Measurements from ENCODE around the gene STARD7. TPM values are rescaled to one million over a fixed set of nuclear protein-coding genes. Genes with fewer than 3 reads are reported as not detected.
"Not testable (repeated sequence)": the region's sequence is repeated elsewhere in the genome, so short reads cannot be mapped to it uniquely, and the experiment has no call there.

The STARD7 gene
- total RNA-seq, 1 donor from 2014 or later, result 148 TPM

DNA sequence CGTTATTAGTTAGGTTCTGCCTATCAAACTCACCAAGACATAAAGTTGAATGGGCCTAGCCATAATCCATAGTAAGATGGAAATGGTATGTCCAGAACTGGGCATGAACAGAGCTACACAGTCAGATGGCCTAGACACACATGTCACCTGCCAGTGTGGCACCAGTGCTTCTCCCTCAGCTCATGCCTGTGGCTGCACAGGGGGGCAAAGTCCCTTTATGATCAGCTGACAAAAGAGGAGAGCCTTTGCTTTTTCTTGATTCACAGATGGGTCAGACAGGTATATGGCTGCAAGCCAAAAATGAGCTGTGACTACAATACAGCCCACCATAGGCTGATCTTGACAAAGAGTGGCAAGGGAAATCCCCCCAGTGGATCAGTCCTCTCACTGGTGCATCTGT is 28.3 kb upstream of the STARD7 start:
- intact Hi-C loops (cut with micrococcal nuclease), result no loop called here

DNA sequence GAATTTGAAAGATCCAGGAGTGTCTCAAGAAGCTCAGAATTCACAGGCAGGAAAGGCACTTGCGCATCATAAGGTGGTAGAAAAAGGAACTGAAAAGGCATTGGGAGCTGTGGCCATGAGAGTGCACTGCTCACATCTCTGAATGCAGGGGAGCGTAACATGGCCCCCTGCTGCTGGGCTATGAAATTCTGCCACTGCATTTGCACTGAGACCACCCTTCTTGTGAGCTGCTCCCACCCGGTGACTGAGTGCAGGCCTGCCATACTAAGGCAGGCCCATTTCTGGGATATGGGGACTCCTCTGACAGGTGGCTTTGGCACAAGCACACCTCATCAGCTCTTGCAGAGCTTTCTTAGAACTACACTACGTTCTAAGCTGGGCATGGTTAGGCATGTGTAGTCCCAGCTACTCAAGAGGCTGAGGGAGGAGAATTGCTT is 25.3 kb upstream of the STARD7 start:
- intact Hi-C loops (cut with micrococcal nuclease), result no loop called here

DNA sequence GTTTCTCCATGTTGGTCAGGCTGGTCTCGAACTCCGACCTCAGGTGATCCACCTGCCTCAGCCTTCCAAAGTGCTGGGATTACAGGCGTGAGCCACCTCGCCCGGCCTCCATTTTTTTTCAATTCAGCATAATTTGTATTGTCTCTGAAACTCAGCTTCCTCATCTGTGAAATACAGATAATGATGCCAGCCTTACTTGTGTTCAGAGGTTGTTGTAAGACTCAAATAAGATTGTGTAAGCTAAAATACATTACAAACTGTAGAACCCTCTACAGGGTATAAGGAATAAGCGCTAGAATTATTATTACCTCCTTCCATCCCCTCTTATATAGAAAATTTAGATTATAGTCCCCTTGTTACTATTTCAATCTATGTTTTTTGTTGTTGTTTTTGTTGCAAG is 24.8 kb upstream of the STARD7 start:
- intact Hi-C loops (cut with micrococcal nuclease), result no loop called here

DNA sequence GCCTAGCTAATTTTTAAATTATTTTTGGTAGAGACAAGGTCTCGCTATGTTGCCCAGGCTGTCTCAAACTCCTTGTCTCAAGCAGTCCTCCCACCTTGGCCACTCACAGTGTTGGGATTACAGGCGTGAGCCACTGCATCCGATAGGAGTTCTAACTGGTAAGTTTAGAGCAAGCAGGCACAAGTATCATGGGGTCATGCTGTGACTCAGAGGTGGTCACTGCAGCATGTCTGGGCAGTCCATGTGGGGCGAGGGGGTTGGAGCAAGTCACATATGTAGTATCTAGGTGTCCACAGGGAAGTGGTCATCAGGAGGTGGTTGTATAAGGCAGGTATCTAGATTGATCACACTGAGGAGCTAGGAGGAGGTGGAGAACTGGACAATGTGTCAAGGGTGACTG is 22.7 kb upstream of the STARD7 start:
- intact Hi-C loops (cut with micrococcal nuclease), result no loop called here

DNA sequence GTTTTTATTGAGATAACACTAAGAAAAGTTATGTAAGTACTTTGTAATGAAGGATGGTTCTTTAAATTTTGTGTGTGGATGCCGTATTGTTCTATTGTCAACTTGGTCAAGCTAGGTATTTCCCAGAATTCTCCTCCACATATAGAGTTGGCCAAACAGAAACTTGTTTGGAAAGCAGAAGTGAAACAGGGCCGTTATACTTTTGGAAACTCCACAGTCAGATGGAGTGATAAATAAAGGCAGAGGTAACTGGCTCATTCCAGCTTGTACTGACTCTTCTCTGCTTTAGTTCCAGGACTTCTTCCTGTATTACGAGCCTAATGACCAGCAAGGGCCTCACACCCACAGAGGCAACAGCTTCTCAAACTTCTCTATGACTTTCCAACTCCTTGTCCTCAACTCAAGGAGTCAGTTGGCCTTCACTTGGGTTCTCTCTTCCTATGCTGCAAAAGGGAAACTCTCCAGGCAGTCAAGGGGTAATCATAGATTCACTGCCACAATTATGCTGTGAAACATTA is 16.4 kb upstream of the STARD7 start:
- intact Hi-C loops (cut with micrococcal nuclease), result no loop called here

DNA sequence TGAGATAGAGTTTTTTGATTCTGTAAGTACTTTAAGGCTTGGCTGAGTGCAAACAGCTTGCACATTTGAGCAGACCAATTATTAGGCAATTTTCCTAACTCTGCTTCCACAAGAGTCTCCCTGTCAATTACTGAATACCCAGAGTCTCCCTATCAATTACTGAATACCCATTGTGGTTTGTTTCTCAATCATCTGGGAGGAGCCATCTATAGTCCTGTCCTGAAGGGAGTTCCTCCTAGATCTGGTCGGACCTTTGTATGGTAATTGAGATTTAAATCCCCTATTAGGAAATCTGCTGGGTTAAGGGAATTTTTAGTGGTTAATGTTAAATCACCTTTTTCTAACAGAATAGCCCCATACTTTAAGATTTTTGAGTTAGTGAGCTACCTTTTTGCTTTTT is 12.5 kb upstream of the STARD7 start:
- intact Hi-C loops (cut with micrococcal nuclease), result not testable (repeated sequence)

DNA sequence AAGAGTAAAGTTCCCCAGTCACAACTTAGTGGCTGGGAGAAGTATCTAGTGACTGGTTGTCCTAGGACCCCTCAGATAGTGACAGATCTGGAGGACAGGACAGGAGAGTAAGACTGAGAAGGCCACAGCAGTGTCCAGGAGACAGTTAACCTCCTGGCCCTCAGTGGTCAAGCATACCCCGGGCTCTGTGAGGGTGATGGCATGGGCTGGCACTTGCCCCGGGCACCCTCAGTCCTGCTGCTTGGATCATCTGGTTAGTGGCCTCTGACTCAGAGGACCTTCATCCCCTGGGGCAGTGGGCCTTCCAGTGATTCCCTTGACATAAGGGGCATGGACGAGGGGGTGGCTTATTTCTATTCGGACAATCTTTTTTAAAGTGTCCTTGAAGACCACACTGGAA is 11.3 kb upstream of the STARD7 start:
- intact Hi-C loops (cut with micrococcal nuclease), result not testable (repeated sequence)

DNA sequence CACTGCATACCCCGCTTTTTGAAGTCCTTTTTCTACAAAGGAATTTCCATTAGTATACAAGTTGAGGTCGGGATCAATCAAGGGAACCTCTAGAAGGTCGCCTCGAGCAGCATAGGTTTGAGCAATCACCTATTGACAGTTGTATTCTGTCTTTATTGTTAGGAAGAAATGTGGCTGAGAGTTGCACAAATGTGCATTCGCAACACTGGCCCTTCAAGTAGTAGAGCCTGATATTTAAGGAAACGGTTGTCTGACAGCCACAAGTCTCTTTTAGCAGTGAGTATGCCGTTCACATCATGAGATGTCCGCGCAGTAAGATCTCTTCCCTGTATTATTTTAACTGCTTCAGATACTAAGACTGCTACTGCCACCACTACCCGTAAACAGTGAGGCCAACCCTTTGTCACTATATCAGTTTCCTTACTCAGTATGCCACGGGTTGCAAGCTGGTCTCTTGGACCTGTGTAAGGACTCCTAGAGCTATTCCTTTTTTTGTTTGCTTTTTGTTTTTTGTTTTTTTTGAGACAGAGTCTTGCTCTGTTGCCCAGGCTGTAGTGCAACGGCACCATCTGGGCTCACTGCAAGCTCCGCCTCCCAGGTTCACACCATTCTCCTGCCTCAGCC is 10.0 kb upstream of the STARD7 start:
- intact Hi-C loops (cut with micrococcal nuclease), result no loop called here

DNA sequence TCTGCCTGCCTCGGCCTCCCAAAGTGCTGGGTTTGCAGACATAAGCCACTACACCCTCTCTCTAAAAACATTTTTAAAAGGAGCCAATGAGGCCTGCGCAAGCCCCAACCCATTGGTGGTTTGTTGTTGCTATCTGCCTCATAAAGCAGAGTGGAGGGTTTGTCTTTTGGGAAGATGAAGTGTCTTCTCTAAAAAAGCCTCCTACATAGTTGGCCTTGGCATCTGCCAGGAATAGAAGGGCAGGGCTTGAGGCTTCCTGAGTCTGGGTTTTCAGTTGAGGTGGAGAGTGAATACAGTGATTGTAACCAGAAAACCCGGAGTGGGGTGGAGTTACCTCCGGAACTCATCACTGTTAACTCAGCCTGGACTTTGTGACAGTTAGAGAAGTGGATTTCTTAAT is 5.9 kb upstream of the STARD7 start:
- intact Hi-C loops (cut with micrococcal nuclease), result no loop called here

DNA sequence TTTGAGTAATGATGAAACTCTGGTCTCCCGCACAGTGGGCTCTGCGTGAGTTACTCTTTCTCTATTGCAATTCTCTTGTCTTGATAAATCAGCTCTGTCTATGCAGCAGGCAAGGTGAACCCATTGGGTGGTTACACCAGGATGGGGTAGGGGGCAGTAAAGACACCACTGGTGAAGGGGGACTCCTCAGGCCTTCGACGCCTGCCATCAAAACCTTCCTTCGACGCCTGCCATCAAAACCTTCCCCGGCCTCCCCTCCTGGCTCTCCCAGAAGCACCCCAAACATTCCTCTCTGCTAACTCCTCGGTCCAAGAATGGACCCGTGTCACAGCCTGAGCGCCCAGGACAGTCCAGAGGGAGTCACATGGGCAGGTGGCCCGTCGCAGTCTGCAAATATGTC is 4.8 kb upstream of the STARD7 start:
- intact Hi-C loops (cut with micrococcal nuclease), result no loop called here

DNA sequence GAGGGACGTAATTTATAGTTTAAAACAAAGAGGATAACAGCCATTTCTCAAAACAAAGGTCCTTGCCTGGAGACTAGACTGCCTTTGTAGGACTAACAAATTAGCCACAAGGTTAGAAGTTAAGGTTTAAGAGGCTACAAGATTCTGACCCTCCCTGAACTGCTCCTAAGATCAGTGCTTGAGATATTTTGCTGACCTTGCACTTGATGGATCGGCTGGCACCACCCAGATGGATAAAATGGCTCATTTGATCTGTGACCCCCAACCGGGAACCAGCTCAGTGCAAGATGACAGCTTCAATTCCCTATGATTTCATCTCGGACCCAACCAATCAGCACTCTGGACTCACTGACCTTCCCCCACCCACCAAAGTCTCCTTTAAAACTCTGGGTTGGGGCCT is 3.7 kb upstream of the STARD7 start:
- intact Hi-C loops (cut with micrococcal nuclease), result no loop called here

DNA sequence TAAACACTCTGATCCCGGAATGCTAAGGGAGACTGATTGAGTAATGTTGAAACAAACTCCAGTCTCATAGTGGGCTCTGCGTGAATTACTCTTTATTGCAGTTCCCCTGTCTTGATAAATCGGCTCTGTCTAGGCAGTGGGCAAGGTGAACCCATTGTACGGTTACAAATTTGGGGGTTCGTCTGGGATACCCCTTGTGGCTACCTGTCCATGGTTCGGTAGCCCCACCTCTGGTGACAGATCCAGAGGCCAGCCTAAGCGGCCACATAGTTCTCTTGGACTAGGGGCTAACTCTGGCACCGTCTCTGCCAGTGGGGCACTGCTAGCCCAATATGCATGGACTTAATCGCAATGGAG is 1.1 kb upstream of the STARD7 start:
- intact Hi-C loops (cut with micrococcal nuclease), result loop anchor here (5.0 kb wide), 2 partner anchors 118 to 328 kb away; partner anchors contain the start of genes ARID5A and ITPRIPL1

DNA sequence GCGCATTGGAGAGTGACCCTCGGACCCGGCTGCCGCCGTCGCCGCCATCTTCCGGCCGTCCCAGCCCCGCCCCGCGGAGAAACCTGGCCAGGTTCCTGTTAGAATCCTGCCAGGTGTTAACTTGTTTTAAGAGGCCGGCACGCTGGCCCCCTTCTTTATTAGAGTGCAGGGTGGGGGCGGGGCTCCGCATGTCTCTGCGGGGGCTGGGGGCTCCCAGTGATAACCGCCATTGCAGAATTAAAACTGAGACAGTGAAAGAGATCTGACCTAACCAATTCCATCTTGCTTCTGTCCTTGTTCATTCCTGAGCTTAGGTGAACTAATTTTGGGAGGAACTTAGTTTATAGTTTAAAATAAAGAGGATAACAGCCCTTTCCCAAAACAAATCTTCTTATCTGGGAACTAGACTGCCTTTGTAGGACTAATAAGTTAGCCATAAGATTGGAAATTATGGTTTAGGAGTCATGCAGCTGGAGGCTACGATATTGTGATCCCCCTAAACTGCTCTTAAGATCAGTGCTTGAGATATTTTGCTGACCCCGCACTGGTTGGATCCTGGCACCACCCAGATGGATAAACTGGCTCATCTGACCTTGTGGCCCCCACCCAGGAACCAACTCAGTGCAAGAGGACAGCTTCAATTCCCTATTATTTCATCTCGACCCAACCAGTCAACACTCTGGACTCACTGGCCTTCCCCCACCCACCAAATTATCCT is 543 bp upstream of the STARD7 start:
- intact Hi-C loops (cut with micrococcal nuclease), result loop anchor here (5.0 kb wide), 2 partner anchors 118 to 328 kb away; partner anchors contain the start of genes ARID5A and ITPRIPL1

DNA sequence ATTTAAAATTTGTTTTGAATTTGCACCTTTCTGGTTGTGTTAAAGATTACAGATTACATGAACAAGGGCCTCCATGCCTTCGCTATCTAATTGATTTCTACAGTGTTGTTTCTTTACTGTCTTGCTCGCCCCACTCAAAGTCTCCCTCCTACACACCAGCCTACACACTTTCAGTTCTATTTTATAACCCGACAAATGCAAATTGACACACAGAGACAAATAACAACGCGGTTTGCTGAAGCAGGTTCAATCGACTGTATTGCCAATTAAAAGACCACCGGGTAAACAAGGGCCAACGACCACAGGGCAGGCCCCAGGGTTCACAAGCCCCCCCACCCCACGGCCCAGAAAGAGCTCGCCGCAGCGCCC is 869 bp downstream of the STARD7 start:
- intact Hi-C loops (cut with micrococcal nuclease), result loop anchor here (1.0 to 5.0 kb wide), 6 partner anchors 35 to 533 kb away; partner anchors contain the start of genes ARID5A, CIAO1, DUSP2 and ITPRIPL1

DNA sequence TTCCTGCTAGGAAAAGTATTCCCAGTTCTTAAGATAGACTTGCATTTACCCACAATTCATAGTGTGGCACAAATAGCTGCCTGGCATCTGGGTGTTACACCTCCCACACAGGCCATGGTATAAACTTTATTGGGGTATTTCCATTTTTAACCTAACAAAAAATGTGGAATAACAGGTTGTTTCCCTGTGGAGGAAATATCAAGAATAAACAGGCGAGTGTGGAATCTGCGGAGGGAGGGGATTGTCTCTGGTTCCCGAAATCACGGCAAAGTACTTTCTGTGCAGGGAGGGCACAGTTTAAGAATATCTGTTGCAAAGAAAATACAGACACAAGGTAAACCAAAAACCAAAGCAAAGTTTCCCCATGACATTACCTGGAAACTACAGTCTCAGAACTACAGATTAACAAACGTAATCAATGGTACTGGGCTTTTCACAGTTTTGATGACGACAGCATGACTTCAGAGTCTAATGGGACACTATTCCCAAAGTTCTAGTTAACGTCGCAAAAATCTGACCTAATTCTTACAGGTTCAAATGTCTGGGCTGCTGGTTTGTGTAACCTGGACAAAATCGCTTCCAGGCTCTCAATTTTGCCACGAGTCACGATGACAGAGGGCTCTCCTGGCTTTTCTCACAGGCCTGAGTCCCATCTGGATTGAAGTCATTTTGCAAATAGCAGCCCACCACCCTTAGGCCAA is 1.4 kb downstream of the STARD7 start:
- intact Hi-C loops (cut with micrococcal nuclease), result loop anchor here (5.0 kb wide), 2 partner anchors 120 to 330 kb away; partner anchors contain the start of genes ARID5A and ITPRIPL1

DNA sequence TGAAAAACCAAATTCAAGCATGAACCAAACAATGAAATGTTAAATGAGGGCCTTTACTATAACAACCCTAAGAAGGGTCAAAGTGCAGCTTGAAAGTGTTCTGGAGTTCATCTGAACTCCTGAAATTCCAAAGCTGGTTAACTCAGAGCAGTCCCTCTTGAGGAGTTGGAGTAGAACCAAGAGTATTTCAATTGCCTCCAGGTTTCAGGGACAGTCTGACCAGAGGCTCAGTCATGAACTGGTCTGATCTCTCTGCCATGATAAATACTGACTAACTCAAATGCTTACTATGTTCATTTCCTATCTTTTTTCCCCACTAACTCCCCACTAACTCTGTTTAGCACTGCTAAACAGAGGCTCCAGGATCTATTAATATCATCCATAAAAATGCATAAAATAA is 2.7 kb downstream of the STARD7 start:
- intact Hi-C loops (cut with micrococcal nuclease), result loop anchor here (5.0 kb wide), 2 partner anchors 121 to 331 kb away; partner anchors contain the start of genes ARID5A and ITPRIPL1

DNA sequence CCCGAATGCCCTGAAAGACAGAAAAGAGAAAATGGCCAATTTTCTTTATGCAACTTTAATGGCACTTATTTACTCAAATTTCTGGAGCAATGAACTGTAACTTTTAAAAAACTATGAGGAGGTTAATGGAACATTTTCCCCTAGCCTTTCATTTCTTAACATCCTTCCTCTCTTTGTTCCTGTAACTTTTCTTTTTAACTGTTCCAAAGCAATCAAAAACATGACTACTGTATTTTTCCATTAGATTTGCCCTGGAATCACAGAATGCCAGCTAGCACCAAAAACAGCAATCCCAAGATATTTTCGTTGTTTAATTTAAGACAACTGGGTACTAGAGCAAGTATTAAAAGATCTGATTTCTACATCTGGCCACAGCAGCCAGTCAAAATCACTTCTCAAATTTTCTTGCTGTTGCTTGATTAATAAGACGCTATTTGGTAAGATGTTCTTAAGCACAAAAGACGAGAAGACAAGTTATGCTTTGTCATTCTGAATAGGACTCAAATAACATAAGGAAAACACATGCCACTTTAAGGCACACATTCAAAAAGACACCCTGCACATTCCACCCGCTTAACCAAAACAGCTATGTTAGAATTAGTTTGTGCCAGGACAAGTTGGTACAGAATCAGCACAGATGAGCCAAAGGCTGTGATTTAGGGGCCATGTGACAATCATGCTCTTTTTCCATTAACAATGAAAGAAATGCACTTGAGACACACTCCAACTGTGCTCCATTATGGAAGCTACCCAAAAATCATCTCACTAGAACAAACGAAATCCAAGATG is 3.6 kb downstream of the STARD7 start:
- intact Hi-C loops (cut with micrococcal nuclease), result loop anchor here (5.0 kb wide), 2 partner anchors 122 to 332 kb away; partner anchors contain the start of genes ARID5A and ITPRIPL1

DNA sequence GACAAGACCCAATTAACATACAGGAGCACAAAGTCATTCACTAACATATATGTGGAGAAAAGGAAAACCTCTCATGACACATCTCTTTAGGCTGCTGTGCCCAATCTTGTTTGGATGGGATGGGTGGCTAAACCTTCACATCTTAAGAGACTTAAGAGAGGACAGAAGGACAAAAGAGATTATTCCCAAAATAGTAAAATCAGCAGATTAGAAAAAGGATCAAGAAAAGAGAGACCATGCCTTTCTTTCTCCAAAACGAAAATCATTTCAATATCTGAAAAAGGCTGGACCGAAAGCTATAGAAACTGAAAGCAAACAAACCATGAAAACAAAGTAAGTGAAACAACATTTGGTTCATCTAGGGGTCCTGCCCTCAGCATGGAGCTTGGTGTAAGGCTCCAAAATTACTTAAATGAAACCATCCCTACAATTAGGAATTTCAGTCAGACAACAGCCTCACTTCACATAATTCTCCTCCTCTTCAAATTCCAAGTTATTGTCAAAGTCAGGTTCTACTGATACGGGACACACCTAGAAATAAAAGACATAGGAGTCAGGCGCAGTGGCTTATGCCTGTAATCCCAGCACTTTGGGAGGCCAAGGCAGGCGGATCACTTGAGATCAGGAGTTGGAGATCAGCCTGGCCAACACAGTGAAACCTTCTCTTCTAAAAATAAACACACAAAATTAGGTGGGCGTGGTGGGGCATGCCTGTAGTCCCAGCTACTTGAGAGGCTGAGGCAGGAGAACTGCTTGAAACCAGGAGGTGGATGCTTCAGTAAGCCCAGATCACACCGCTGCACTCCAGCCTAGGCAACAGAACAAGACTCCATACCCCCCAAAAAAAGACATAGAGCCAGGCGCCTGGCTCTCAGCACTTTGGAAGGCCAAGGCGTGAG is 5.2 kb downstream of the STARD7 start:
- intact Hi-C loops (cut with micrococcal nuclease), result no loop called here

DNA sequence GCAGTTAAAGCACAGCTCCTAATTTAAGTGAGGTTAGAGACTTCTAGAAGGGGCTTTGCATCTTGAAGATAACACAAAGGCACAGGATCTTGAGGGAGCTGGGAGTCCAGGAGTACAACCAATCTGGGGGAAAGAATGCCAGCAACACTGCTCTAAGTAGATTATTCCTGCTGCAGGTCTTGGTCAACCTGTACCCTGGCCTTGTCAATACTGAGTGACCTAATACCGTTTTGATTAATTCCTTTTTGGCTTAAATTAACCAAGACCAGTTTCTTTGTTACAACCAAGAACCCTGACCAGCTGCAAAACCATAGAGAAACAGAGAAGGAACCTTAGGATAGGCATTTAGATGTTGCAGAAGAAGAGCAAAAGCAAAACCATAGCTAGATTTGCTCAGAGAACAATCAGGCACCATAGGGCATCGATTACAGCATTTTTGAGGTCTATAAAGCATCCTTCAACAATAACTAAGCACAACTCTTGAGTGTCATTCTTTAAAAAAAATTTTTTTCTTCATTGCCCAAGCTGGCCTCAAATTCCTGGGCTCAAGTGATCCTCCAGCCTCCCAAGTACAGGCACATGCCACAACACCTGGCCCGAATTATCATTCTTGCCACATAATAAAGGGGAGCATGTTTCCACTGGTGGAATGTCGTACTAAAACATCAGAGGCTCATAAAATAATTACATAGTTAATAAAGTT is 6.3 kb downstream of the STARD7 start:
- intact Hi-C loops (cut with micrococcal nuclease), result no loop called here

Data from T-helper 2 cell treated with Interferon-gamma antibody and Interleukin-4, amounts not matched to agents 100 ng/mL and 5 ng/mL, for 36 hours (primary cell).